GOT3 (cell line): Measurements from ENCODE around the gene MPG.

ENCODE experiments used
- DNase-seq: peaks from one replicate; lab custom pipeline; 2025; ENCODE audit warnings: mixed read lengths; lab: John Stamatoyannopoulos, UW

The MPG gene

DNA sequence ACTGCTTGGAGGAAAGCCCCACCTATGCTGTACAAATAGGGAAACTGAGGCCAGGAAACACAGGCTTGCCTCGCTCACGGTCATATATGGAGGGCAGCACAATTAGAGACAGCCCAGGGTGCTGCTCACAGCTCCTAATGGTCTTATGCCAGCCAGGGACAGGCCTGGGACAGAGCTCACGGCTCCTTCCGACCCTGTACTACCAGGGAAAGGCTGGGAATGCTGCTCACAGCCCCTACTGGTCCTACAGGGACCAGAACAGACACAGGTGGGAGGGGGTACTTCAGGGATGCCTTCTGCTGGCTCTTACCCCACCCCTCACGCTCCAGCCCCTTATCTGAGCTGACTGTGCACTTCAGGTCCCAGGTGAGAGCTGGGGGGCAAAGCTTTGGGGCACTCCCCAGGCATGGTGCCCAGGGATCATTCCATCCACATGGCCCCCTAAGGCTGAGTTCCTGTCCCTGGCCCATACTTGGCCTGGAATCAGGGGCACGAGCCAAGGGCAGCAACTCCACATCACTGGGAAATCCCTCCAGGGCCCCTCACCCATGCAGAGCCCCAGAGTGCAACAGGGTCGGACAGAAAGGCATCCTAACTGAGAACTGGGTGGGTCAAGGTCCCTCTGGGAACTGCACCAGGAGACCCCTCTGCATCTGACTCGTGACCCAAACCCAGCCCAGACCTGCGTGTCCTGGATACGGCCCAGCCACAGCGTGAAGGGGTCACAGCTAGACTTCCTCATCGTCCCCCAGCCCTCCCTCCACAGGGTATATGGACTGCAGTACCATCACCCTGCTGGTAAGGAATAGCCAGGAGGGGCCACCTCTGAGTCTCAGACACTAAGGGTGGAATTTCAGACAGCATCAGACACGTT, 11.5 kb upstream of the MPG start:
- no peak for DNase-seq

DNA sequence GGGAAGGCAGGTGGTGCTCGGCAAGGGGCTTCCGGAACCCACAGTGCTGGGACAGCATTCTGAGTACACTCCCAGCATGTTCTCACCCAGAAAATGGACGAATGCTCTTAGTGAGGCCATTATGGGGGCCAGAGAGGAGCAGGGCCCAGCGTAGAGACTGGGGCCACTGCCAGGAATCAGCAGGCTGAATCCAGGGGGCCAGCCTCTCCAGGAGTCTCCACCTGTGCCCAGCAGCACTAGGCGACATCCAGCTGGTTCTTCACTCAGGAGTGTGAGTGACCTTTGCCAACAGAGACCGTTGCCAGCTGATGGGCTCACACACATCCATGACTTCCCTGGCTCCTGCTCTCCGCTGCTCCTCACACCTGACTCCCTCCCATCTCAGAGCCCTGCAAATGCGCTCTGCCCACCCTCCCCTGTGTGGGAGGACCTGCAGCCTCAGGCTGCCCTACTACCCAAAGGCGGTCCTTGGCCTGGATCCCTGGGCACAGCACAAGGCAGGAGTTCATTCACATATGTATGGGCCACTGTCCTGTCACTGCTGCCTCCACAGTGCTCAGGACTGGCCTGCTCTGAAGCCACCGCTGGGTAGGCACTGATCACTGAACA, 10.7 kb upstream of the MPG start:
- DNase-seq = no peak

DNA sequence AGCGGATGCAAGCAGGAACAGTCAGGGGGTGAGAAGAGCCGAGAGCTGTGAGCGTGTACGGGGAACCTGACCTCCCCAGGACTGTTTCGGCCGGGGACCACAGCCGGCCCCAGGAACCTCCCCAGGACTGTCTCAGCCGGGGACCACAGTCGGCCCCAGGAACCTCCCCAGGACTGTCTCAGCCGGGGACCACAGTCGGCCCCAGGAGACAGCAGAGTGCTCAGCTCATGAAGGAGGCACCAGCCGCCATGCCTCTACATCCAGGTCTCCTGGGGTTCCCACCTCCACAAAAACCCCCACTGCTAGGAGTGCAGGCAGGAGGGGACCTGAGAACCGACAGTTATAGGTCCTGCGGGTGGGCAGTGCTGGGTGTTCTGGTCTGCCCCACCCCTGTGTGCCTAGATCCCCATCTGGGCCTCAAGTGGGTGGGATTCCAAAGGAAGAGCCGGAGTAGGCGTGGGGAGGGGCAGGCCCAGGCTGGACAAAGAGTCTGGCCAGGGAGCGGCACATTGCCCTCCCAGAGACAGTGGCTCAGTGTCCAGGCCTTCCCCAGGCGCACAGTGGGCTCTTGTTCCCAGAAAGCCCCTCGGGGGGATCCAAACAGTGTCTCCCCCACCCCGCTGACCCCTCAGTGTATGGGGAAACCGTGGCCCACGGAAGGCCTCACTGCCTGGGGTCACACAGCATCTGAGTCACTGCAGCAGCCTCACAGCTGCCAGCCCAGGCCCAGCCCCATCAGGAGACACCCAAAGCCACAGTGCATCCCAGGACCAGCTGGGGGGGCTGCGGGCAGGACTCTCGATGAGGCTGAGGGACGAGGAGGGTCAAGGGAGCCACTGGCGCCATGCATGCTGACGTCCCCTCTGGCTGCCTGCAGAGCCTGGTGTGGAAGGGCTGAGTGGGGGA, 9.9 kb upstream of the MPG start:
- DNase-seq = no peak

DNA sequence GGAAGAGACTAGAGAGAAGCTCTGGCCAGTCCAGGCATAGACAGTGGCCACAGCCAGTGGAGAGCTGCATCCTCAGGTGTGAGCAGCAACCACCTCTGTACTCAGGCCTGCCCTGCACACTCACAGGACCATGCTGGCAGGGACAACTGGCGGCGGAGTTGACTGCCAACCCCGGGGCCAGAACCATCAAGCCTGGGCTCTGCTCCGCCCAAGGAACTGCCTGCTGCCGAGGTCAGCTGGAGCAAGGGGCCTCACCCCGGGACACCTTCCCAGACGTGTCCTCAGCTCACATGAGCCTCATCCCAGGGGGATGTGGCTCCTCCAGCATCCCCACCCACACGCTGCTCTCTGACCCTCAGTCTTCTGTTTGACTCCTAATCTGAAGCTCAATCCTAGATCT, 8.8 kb upstream of the MPG start:
- no peak for DNase-seq

DNA sequence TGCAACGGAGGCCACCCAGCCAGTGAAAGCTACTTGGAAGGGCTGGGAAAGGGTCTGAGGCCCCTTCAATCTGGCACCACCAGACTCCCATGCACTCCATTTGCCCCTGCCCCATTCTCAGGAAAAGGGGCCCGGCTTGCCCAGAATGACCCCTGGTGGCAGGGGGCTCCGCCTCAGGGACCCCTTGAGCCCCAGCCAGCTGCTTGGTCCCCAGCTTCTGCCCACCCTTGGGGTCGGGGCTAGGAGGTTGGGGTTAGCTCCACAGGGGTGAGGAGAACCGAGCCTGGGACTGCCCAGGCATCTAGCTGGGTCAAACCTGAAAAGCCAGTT, 6.8 kb upstream of the MPG start:
- DNase-seq = no peak

DNA sequence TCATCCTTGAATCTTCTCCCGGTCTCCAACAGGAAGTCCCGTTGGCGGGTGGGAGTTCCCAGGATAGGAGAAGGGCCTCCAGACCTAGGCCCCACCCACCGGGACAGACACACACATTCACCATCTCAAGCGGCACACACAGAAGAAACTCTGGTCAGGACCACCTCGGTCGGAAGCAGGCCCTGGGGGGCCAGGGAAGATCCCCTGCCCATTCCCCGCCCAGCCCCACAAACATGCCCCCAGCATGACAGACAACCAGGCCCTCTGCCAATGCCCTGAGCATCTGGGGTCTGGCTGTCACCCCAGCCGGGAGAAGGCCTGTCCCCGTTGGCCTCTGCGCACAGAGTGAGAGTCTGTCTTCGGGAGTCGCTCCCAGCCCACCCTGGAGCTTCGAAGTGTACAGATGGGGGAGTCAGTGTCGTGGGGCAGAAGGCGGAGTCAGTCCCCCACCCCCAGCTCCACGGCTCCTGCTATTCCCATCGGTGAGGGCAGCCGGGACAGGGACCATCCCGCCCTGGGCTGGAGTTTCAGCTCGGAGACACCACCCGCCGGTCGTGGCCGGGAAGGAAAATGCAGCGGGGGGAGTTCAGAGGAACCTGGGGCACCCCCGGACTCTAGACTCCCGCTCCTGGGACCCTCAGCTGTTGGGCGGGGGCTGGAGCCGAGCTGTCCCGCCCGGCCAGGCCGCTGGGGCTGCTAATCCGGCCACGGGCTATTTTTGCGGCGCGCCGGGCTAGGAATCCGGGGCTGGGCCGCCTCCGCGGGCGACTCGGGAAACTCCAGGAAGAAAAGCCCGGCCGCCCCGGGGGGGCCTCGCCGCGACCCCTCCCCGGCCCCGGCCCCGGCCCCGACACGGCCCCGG, 6.3 kb upstream of the MPG start:
- DNase-seq = no peak

DNA sequence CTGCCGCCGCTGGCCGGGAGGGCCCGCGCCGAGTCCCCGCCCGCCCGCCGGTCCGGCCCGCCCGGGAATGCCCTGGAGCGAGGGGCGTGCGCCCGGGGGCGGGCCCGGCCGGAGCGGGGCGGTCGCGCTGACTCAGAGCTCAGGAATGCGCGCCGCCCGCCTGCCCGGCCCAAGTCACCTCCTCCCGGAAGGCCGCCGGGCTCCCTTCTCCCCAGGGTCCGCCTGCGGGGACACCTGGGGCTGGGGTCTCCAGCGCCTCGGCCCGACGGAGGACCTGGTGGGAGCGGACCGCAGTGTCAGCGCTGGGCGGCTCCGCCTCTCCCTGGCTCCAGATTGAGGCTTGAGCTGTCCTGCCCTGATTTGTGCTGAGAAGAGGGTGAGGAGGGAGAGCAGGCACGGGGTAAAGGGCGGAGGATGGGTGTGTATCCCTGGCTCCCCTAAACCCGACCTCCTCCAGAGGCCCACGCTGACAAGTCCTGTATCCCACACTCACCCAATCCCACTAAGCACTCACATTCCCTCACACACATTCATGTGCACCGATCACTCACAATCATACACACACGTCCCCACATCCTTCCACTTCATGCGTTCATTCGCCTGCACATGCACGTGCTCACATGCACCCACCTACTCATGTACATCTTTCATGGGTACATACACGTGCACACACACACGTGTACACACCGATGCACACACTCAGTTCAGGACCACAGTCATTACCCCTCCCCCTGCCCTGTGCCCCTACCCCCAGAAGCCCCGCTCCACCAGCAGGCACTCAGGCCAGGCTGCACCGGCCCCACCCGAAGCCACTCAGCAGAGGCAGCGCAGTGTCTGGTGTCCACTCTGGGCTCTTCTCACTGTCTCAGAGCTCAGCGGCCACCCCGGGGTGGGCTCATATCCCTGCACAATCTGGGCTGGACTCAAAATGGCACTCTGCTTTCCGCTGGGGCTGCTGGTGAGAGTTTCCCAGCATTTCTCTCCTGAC, 5.2 kb upstream of the MPG start, which contains the start of gene RHBDF1:
RHBDF1 (minus strand) TSS at position 71 of the 988 bp plus-strand sequence. CDS start 7,616 bp downstream, outside the sequence.
- DNase-seq = no peak

DNA sequence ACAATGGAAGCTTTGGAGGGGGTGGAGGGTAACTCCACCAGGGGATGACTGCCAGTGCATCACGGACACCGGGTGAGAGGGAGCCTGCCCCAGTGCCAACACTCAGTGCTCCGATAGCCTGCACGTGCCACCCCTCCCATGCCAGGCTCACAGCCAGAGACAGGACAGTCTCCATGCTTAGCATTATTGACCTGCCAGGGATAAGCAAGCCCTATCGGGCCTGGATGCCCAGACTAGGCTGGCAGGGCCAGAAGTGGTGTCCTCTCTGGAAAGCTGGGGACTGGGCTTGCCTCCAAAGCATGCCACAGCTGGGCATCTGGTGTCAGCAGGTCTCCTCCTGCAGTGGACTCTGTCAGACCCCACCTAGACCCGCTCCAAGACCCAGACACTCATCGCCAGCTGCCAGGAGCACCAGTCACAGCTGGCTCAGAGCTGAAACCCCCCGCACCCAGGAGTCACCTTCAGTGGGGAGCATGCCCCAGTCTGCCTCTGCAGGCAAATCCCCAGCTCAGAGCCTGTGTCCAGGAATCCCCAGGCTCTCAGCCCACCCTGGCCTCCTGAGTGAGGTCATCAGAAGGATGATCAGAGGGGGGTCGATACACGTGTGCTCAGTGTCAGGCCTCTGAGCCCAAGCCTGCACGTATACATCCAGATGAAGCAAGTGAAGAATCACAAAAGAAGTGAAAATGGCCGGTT, 3.8 kb upstream of the MPG start:
- no peak for DNase-seq

DNA sequence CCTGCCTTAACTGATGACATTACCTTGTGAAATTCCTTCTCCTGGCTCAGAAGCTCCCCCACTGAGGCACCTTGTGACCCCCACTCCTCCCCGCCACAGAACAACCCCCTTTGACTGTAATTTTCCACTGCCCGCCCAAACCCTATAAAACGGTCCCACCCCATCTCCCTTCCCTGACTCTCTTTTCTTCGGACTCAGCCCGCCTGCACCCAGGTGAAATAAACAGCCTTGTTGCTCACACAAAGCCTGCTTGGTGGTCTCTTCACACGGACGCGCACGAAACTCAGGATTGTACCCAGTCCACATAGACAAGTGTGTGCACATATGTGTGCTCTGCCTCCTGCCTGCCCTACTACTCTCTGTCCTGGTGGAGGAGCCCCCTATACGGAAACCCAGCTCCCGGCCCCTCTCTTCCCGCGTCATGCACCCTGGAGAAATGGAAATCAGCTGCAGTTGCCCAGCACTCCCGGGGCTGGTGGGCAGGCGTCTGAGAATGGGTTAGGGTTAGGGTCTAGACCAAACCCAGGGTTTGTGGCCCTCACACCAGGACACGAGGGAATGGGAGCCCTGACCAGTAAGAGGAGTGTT, 3.2 kb upstream of the MPG start:
- no peak for DNase-seq

DNA sequence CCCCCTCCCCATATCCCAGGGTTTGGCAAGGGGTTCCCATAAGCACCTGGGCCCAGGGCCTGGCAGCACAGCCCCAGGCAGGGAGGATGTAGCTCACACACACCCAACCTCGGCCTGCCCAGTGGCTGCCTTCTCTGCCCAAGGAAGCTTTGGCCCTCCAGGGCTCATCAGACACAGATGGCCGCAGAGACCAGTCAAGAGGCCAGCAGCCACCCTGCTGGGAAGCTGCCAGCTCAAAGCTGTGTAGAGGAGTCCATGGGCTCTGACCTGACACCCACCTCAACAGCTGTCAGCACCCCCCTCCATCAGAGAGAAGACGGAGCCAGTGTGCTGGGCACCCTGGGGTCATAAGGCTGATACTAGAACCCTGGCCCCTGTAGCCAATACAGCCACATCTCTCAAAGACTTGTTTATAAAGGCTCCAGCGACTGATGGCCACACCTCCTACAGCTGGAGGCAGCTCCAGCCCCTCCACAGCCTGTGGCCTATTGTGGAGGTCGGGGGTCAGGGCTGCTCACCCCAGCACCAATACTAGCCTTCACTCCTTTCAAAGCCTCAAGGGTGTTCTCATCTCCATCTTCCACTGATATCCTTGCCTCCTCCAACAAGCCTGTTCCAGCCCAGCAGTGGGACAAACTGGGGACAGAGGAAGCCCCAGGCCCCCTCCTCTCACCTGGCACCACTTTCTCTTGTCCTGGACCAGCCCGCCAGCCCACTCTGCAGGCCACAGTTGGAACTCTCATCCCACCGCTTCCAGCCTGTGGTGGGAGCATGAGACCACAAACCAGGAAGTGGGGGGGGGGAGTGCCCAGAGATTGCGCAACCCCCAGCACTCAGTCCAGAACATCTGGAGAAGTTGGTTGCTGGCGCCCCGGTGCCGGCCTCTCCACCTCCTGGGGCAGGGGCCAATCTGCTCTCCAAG, 2.2 kb upstream of the MPG start:
- DNase-seq = no peak

DNA sequence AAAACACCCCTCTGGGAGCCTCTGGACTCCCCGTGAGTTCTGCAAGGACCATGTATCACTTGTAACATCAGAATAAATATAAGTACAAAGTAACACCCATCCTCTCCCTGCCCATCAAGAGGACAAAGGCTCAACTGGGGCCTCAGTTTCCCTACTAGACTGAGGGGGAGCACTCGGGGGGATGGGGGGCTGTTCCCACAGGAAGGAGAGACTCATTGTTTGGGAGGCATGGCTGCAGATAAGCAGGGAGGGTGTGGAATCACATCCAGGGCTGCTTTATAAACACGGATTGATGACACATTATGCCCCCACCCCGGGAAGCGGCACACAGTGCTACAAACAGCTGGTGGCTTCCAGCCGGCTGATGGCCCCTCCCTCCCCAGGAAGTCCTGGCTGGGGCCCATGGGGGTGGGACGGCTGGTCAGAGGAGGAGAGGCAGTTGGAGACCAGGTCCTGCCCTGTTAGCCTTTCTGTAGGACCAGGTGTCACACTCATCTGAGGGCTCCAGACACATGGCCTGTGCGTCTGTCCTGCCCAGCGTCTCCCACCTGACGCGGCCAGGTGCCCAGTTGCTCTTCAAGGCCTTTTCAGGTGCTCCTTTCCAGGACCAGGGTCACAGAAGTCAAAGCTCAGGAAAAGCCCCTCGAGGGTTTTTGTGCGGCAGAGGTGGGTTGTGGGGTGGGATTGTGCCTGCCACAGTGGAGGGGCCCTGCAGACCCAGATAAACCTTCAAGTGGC, 1.3 kb upstream of the MPG start:
- DNase-seq = no peak

DNA sequence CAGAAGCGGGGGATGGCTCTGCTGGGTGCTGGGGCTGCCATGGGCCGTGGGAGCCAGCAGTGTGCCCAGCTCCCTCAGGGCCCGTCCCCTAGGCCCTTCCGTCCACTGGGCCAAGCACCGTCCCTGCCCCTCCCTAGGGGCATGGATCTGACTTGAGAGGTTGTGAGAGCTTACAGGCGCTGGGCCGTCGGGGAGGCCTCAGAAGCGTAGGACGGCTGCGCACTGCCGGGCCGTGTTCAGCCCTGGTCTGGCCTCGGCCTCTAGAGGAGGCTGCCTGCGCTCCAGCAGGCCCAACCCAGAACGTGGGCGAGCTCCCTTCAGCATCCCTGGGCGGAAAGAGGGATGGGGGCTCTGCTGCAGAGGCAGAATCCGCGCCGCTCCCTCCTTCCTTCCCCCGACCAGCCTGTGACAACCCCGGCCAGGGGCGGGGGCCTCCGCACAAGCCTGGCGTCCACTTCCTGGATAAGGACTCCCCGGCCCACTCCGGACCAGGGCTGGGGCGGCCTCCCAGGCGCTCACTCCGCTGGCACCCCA, 685 bp upstream of the MPG start:
- no peak for DNase-seq

DNA sequence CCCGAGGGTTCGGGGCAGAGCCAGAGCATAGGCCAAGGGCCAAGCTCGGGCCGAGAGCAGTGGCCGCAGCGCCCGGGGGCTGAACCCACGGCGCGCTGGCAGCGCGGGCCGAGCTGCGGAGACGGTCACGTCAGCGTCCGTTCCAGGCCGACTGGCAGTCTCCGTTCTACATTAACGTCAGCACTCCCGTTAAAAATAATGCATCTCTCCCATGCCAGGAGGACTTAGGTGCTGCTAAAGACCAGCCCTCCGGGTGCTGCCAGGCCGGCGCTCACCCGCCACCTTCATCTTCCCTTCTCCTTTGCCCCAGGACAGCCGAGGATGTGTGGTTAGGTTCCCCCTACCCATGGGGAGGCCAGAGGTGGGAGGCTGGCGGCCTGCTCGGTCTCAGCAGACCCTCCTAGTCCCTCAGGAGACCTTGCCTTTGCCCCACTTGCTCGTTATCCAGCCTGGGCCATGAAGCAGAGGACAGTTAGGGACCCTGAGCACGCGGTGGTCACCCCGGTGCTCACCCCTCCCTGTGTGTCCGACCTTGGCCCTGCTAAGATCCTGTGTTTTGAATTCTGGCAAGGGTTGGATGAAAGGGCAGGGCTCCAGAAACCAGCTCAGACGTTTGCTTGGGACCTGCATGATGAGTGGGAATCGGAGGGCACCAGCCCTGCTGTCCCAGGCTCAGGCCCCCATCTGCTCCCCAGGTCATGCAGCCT, 572 bp downstream of the MPG start:
- DNase-seq = no peak

DNA sequence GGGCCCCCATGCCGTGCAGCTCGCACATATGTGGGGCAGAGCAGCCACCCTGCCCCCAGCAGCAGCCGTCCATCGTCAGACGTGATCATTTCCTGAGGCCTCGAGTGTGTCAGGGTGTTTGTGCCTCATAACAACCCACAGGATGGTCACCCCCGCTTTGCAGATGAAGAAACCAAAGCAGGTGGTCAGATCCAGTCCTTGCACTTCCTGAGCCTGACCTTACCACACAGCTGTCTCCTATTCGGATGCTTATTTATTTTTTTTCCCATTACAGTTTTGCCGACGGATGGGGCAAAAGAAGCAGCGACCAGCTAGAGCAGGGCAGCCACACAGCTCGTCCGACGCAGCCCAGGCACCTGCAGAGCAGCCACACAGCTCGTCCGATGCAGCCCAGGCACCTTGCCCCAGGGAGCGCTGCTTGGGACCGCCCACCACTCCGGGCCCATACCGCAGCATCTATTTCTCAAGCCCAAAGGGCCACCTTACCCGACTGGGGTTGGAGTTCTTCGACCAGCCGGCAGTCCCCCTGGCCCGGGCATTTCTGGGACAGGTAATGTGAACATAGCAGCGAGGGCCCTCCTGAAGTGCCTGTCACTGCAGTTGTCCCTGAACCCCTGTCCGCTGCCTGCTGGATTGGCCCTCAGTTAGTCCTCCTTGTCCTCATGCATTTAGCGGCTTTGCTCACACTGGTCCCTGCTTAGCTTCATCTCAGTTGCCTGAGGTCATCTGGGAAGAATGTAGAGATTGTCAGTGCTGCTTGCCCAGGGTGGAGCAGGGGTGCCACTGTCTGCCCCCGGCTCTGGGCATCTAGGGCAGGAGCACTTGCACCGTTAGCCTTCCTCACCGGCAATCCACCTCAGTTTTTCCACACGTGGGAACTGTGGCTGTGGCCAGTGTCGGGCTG, 1.4 kb downstream of the MPG start:
- no peak for DNase-seq

DNA sequence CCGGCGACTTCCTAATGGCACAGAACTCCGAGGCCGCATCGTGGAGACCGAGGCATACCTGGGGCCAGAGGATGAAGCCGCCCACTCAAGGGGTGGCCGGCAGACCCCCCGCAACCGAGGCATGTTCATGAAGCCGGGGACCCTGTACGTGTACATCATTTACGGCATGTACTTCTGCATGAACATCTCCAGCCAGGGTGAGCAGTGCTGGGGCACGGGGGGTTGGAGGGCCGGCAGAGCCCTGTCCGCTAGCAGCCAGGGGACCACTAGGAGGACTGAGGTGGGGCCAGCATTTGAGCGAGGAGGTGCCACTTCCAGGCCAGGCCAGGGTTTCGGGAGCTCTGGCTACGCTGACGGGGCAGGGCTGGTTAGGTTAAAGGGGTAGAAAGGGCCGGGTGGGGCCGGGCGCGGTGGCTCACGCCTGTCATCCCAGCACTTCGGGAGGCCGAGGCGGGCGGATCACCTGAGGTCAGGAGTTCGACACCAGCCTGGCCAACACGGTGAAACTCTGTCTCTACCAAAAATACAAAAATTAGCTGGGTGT, 5.1 kb downstream of the MPG start:
- no peak for DNase-seq
